ENCODE results near the gene ALLC.

The ALLC gene

GRCh38 chr2:3727397-3728045 lies 69.5 kb downstream of the ALLC start:
- POLR2A ChIA-PET (ENCODE audit: low non-redundant PET), result no interaction called here

GRCh38 chr2:3728104-3729054 lies 70.4 kb downstream of the ALLC start:
- POLR2A ChIA-PET (ENCODE audit: low non-redundant PET), result no interaction called here

More at GRCh38 chr2:3727397-3728045, 69.5 kb downstream of the ALLC start:
- TF ChIP-seq CTCF (conservative IDR thresholded peaks at IDR 0.05; ENCODE audit: low read depth), result no peak
- CTCF ChIA-PET, result interaction anchor here (0.6 to 1.4 kb wide), 7 partner anchors 9 to 386 kb away, joined by 3 to 13 read pairs (median 7); no protein-coding TSS in a partner anchor
- H3K27ac ChIP-seq, result no peak overlapping the region
- no peak for DNase-seq (ENCODE audit: low spot score)

GRCh38 chr2:3729055-3729448 lies 71.1 kb downstream of the ALLC start:
- ChIA-PET CTCF (interaction anchor here (1.1 to 1.4 kb wide), 2 partner anchors 56 to 76 kb away, joined by 3 to 6 read pairs; no protein-coding TSS in a partner anchor), POLR2A (ENCODE audit: low non-redundant PET) (no interaction called here)
- no peak overlapping the region for H3K27ac ChIP-seq
- TF ChIP-seq CTCF (conservative IDR thresholded peaks at IDR 0.05; ENCODE audit: low read depth), result no peak
- no peak for DNase-seq (ENCODE audit: low spot score)

More at GRCh38 chr2:3728104-3729054, 70.4 kb downstream of the ALLC start:
- no peak overlapping the region for H3K27ac ChIP-seq
- CTCF ChIA-PET, result interaction anchor here (0.6 to 1.4 kb wide), 9 partner anchors 10 to 1311 kb away, joined by 3 to 13 read pairs (median 6); no protein-coding TSS in a partner anchor
- peak; percentile 55 for DNase-seq (ENCODE audit: low spot score)
- peak; percentile 56 for TF ChIP-seq CTCF (conservative IDR thresholded peaks at IDR 0.05; ENCODE audit: low read depth)

GRCh38 chr2:3729786-3730185 lies 71.8 kb downstream of the ALLC start:
- ChIA-PET POLR2A (ENCODE audit: low non-redundant PET) (no interaction called here), CTCF (interaction anchor here (1.4 kb wide), 1 partner anchor 75 kb away, joined by 3 read pairs; no protein-coding TSS in a partner anchor)
- no peak for TF ChIP-seq CTCF (conservative IDR thresholded peaks at IDR 0.05; ENCODE audit: low read depth)
- no peak for DNase-seq (ENCODE audit: low spot score)
- no peak overlapping the region for H3K27ac ChIP-seq

- DNase-seq (ENCODE audit: low spot score), result peak; percentile 8
- ChIA-PET CTCF (interaction anchor here (1.0 to 1.4 kb wide), 2 partner anchors 74 to 79 kb away, joined by 3 to 5 read pairs; no protein-coding TSS in a partner anchor), POLR2A (ENCODE audit: low non-redundant PET) (no interaction called here)
- no peak overlapping the region for H3K27ac ChIP-seq
- no peak for TF ChIP-seq CTCF (conservative IDR thresholded peaks at IDR 0.05; ENCODE audit: low read depth)
These were observed 72.6 kb downstream of the ALLC start for GRCh38 chr2:3730646-3731045.

- POLR2A ChIA-PET (ENCODE audit: low non-redundant PET), result no interaction called here
- CTCF ChIA-PET, result interaction anchor here (0.6 kb wide), 1 partner anchor 213 kb away, joined by 3 read pairs; no protein-coding TSS in a partner anchor
- DNase-seq (ENCODE audit: low spot score), result no peak
- no peak overlapping the region for H3K27ac ChIP-seq
- no peak for TF ChIP-seq CTCF (conservative IDR thresholded peaks at IDR 0.05; ENCODE audit: low read depth)
These were observed 73.8 kb downstream of the ALLC start for GRCh38 chr2:3731829-3732228.
